Activated CD4-positive, alpha-beta memory T cell treated with anti-CD3 and anti-CD28 coated beads, Interleukin-2, amount 10 ng/mL, durations not matched to agents 7 days and 5 days (primary cell): ENCODE results near the gene WSB2. TPM values are rescaled to one million over a fixed set of nuclear protein-coding genes. Genes with fewer than 3 reads are reported as not detected.
"Not testable (repeated sequence)": the region's sequence is repeated elsewhere in the genome, so short reads cannot be mapped to it uniquely, and the experiment has no call there.

Experiments used
- CTCF ChIA-PET: fragments of 350-600 bp; sonication (Branson Sonifier 250); formaldehyde crosslinking; loops from one replicate; lab custom pipeline; 2021; ENCODE audit warnings: antibody characterized with exemption, inconsistent platforms; lab: Charles Lee
- POLR2A ChIA-PET: fragments of 350-600 bp; sonication (Branson Sonifier 250); formaldehyde crosslinking; loops from one replicate; lab custom pipeline; 2021; ENCODE audit warnings: antibody characterized with exemption; lab: Charles Lee
- DNase-seq: peaks from one replicate; pipeline ENCODE4 v3.0.0-alpha.2; 2020
- H3K27ac Mint-ChIP-seq: one replicate; pipeline ENCODE4 v1.8.0; 2021; ENCODE audit warnings: mild to moderate bottlenecking, mixed read lengths
- H3K27me3 Mint-ChIP-seq: one replicate; pipeline ENCODE4 v1.8.0; 2021; ENCODE audit warnings: mixed read lengths
- H3K36me3 Mint-ChIP-seq: one replicate; pipeline ENCODE4 v1.8.0; 2021; ENCODE audit warnings: low read depth, mixed read lengths
- H3K4me1 Mint-ChIP-seq: one replicate; pipeline ENCODE4 v1.8.0; 2021; ENCODE audit warnings: mixed read lengths
- H3K4me3 Mint-ChIP-seq: one replicate; pipeline ENCODE4 v1.8.0; 2021; ENCODE audit warnings: mild to moderate bottlenecking, mixed read lengths
- H3K9me3 Mint-ChIP-seq: one replicate; pipeline ENCODE4 v1.8.0; 2021; ENCODE audit warnings: mixed read lengths
- total RNA-seq, 2 experiments: library from RNA; stranded (reverse); gene quantifications; one replicate each; pipeline ENCODE4 v1.2.3, GENCODE V29; 2021

The WSB2 gene
- total RNA-seq, 2 experiments from 2014 or later, result 49.6 to 53.9 TPM

DNA sequence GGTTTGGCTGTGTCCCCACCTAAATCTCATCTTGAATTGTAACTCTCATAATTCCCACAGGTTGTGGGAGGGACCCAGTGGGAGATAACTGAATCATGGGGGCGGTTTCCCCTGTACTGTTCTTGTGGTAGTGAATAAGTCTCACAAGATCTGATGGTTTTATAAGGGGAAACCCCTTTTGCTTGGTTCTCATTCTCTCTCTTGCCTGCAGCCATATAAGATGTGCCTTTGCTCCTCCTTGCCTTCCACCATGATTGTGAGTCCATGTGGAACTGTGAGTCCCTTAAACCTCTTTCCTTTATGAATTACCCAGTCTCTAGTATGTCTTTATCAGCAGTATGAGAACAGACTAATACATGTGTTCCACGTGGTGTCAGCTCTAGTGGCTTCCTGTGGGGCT is 61.2 kb downstream of the WSB2 start:
- DNase-seq, H3K4me1 Mint-ChIP-seq, H3K36me3 Mint-ChIP-seq, H3K27ac Mint-ChIP-seq, H3K9me3 Mint-ChIP-seq, H3K4me3 Mint-ChIP-seq, H3K27me3 Mint-ChIP-seq: not testable (repeated sequence)
- POLR2A ChIA-PET, result interaction anchor here (1.4 kb wide), 1 partner anchor 17 kb away, joined by 3 read pairs; the partner anchor contains the start of gene RFC5
- CTCF ChIA-PET, result interaction anchor here (1.0 kb wide), 1 partner anchor 27 kb away, joined by 3 read pairs; no protein-coding TSS in a partner anchor

- ChIA-PET CTCF (no interaction called here), POLR2A (interaction anchor here (1.4 kb wide), 1 partner anchor 18 kb away, joined by 3 read pairs; the partner anchor contains the start of gene RFC5)
- no peaks in the 10 kb centered on the region for H3K27me3 Mint-ChIP-seq
- H3K4me1 Mint-ChIP-seq, result no peaks in the 10 kb centered on the region
- no peak for DNase-seq
- H3K27ac Mint-ChIP-seq, result no peak overlapping the region
- H3K4me3 Mint-ChIP-seq, result no peak overlapping the region
- H3K9me3 Mint-ChIP-seq, result peaks cover 3% of the 10 kb centered on the region
- H3K36me3 Mint-ChIP-seq, result no peaks in the 10 kb centered on the region
Observed at GRCh38 chr12:117998719-117999118, 62.3 kb downstream of the WSB2 start.

- Mint-ChIP-seq H3K4me3 (no peak overlapping the region), H3K4me1 (no peaks in the 10 kb centered on the region), H3K27ac (no peak overlapping the region), H3K36me3 (no peaks in the 10 kb centered on the region), H3K9me3 (peaks cover 3% of the 10 kb centered on the region), H3K27me3 (peaks cover 3% of the 10 kb centered on the region)
- CTCF ChIA-PET, result no interaction called here
- DNase-seq, result no peak
- POLR2A ChIA-PET, result interaction anchor here (0.9 kb wide), 1 partner anchor 120 kb away, joined by 3 read pairs; no protein-coding TSS in a partner anchor
Observed at GRCh38 chr12:117994551-117995438, 66.2 kb downstream of the WSB2 start.

DNA sequence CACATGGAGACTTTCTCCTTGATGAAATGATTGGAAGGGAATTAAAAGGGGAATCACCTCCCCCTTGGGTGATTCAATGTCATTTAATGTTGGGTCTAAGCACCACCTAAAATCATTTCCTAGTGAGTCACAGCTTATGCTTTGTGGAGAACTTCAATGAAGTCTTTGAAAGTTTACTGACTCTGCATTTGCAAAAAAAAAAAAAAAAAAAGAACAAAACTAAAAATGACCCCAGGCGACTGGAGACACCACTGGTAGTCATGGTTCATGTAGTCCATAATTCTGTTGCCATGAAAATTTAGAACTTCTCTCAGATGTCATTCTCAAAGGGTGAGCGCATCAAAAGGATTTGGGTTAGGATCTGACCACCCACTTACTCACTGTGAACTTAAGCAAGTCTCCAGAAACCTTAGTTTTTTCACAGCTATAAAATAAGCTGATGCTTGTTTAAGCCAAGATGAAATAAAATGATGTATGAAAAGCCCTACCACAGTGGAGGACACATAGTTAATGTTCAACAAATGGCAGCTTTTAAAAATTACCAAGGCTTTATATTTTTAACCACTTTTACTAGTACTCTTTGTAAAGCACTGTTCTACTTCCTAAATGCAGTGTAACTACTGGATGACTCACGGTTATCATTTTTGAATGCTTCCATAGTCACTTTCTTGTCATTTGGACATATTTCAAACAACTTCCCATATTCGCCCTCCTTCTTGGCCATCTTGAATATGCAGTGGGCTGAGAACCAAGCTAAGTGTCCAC is 74.1 kb downstream of the WSB2 start:
- DNase-seq, result no peak
- Mint-ChIP-seq H3K36me3 (no peaks in the 10 kb centered on the region), H3K27ac (no peak overlapping the region), H3K27me3 (peaks cover 3% of the 10 kb centered on the region), H3K4me1 (no peaks in the 10 kb centered on the region), H3K4me3 (no peak overlapping the region), H3K9me3 (peaks cover 3% of the 10 kb centered on the region)
- POLR2A ChIA-PET, result no interaction called here
- CTCF ChIA-PET, result interaction anchor here (0.6 to 0.7 kb wide), 2 partner anchors 868 to 1682 kb away, joined by 4 read pairs; no protein-coding TSS in a partner anchor

- H3K4me1 Mint-ChIP-seq, result no peaks in the 10 kb centered on the region
- no peaks in the 10 kb centered on the region for H3K27me3 Mint-ChIP-seq
- CTCF ChIA-PET, result no interaction called here
- no peak for DNase-seq
- H3K9me3 Mint-ChIP-seq, result peaks cover 3% of the 10 kb centered on the region
- H3K4me3 Mint-ChIP-seq, result no peak overlapping the region
- no peak overlapping the region for H3K27ac Mint-ChIP-seq
- no peaks in the 10 kb centered on the region for H3K36me3 Mint-ChIP-seq
- POLR2A ChIA-PET, result no interaction called here
Observed at GRCh38 chr12:117985182-117985581, 75.8 kb downstream of the WSB2 start.

Other genes with a start within 250 kb of the WSB2 start
- gene KSR2, start 92.2 kb downstream of the WSB2 start, total RNA-seq, result not detected
- gene RFC5, start 44.5 kb downstream of the WSB2 start, total RNA-seq, result 10 to 100 TPM; 39.7 to 41.0 TPM
- gene VSIG10, start 42.8 kb upstream of the WSB2 start, total RNA-seq, result 1 to 10 TPM; 3.7 to 4.4 TPM
- gene PEBP1, start 74.9 kb upstream of the WSB2 start, total RNA-seq, result 10 to 100 TPM; 75.5 to 76.7 TPM